ENCODE data around the gene INPP5A.
"Not testable (repeated sequence)": the region's sequence is repeated elsewhere in the genome, so short reads cannot be mapped to it uniquely, and the experiment has no call there.

Gene INPP5A

GRCh38 chr10:132565516-132566209 is 28.1 kb downstream of the INPP5A start:
- DNase-seq: no peak

GRCh38 chr10:132566892-132567291 is 29.3 kb downstream of the INPP5A start:
- DNase-seq: no peak

GRCh38 chr10:132570265-132570664 is 32.7 kb downstream of the INPP5A start:
- DNase-seq: no peak

GRCh38 chr10:132570771-132571649 is 33.4 kb downstream of the INPP5A start:
- peak; percentile 50 for DNase-seq

GRCh38 chr10:132571650-132572544 is 34.3 kb downstream of the INPP5A start:
- DNase-seq: no peak

GRCh38 chr10:132572545-132572937 is 35.0 kb downstream of the INPP5A start:
- no peak for DNase-seq

- not testable (repeated sequence) for DNase-seq
Observed at GRCh38 chr10:132572946-132573345, 35.4 kb downstream of the INPP5A start.

- DNase-seq: no peak
Observed at GRCh38 chr10:132574288-132574687, 36.7 kb downstream of the INPP5A start.

- no peak for DNase-seq
Observed at GRCh38 chr10:132574783-132575319, 37.3 kb downstream of the INPP5A start.

GRCh38 chr10:132575320-132576201 is 38.0 kb downstream of the INPP5A start:
- peak; percentile 91 for DNase-seq

- no peak for DNase-seq
Observed at GRCh38 chr10:132576671-132577349, 39.2 kb downstream of the INPP5A start.

- peak; percentile 48 for DNase-seq
Observed at GRCh38 chr10:132577350-132578003, 39.9 kb downstream of the INPP5A start.

- no peak for DNase-seq
Observed at GRCh38 chr10:132578287-132578951, 40.8 kb downstream of the INPP5A start.

- no peak for DNase-seq
Observed at GRCh38 chr10:132579027-132579859, 41.7 kb downstream of the INPP5A start.

- no peak for DNase-seq
Observed at GRCh38 chr10:132580143-132580542, 42.6 kb downstream of the INPP5A start.

GRCh38 chr10:132580617-132581016 is 43.0 kb downstream of the INPP5A start:
- DNase-seq: no peak

GRCh38 chr10:132582137-132582536 is 44.5 kb downstream of the INPP5A start:
- no peak for DNase-seq

- DNase-seq: no peak
Observed at GRCh38 chr10:132582771-132583170, 45.2 kb downstream of the INPP5A start.

GRCh38 chr10:132583456-132583855 is 45.9 kb downstream of the INPP5A start:
- DNase-seq: no peak

All from inflammatory macrophage treated with lipopolysaccharide for 4 hours (primary cell).